ENCODE measurements around the gene MAST4. TPM values are rescaled to one million over a fixed set of nuclear protein-coding genes. Genes with fewer than 3 reads are reported as not detected.

The MAST4 gene
- total RNA-seq, 1 donor from 2014 or later = 17.2 TPM

- no peak overlapping the region for H3K4me3 Mint-ChIP-seq
- no peaks in the 10 kb centered on the region for H3K36me3 Mint-ChIP-seq (ENCODE audit: low read depth)
- intact Hi-C loops (cut with micrococcal nuclease) = no loop called here
- DNase-seq (no peak), ATAC-seq (ENCODE audit: low read depth) (no peak)
- ChIA-PET POLR2A (no interaction called here), CTCF (no interaction called here)
- TF ChIP-seq, protein P1, sequence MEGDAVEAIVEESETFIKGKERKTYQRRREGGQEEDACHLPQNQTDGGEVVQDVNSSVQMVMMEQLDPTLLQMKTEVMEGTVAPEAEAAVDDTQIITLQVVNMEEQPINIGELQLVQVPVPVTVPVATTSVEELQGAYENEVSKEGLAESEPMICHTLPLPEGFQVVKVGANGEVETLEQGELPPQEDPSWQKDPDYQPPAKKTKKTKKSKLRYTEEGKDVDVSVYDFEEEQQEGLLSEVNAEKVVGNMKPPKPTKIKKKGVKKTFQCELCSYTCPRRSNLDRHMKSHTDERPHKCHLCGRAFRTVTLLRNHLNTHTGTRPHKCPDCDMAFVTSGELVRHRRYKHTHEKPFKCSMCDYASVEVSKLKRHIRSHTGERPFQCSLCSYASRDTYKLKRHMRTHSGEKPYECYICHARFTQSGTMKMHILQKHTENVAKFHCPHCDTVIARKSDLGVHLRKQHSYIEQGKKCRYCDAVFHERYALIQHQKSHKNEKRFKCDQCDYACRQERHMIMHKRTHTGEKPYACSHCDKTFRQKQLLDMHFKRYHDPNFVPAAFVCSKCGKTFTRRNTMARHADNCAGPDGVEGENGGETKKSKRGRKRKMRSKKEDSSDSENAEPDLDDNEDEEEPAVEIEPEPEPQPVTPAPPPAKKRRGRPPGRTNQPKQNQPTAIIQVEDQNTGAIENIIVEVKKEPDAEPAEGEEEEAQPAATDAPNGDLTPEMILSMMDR (IDR thresholded peaks at IDR 0.05) = no peak
- no peaks in the 10 kb centered on the region for H3K4me1 Mint-ChIP-seq
- H3K9me3 Mint-ChIP-seq = no peaks in the 10 kb centered on the region
- H3K27ac Mint-ChIP-seq = no peak overlapping the region
- no peaks in the 10 kb centered on the region for H3K27me3 Mint-ChIP-seq
Measured at GRCh38 chr5:67021031-67021430, 424.8 kb downstream of the MAST4 start.

GRCh38 chr5:67021521-67021920 lies 425.3 kb downstream of the MAST4 start:
- H3K4me3 Mint-ChIP-seq = no peak overlapping the region
- TF ChIP-seq, protein P1 (IDR thresholded peaks at IDR 0.05) = no peak
- intact Hi-C loops (cut with micrococcal nuclease) = no loop called here
- CTCF ChIA-PET = no interaction called here
- H3K36me3 Mint-ChIP-seq (ENCODE audit: low read depth) = no peaks in the 10 kb centered on the region
- H3K27ac Mint-ChIP-seq = no peak overlapping the region
- DNase-seq (no peak), ATAC-seq (ENCODE audit: low read depth) (no peak)
- H3K27me3 Mint-ChIP-seq = no peaks in the 10 kb centered on the region
- H3K9me3 Mint-ChIP-seq = no peaks in the 10 kb centered on the region
- POLR2A ChIA-PET = no interaction called here
- H3K4me1 Mint-ChIP-seq = no peaks in the 10 kb centered on the region

DNA sequence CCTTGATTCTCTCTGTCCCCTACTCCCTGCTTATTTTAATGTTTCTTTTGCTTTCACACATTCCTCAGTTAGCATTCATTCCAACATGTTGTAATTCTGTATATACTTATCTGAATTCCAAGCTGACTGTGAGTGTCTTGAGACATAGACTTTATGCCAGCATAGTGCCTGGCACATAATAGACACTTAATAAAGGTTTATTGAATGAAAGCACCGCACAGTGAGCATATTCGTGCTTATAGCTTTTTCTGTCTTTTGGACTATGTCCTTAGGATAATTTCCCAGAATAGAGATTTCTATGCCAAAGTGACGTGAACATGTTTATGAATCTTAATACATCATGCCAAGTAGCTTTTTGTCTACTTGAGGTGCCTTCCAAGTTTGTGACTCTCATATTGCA lies 425.8 kb downstream of the MAST4 start:
- Mint-ChIP-seq H3K4me3 (no peak overlapping the region), H3K36me3 (ENCODE audit: low read depth) (no peaks in the 10 kb centered on the region), H3K27ac (no peak overlapping the region), H3K9me3 (no peaks in the 10 kb centered on the region), H3K4me1 (no peaks in the 10 kb centered on the region), H3K27me3 (no peaks in the 10 kb centered on the region)
- ChIA-PET CTCF (no interaction called here), POLR2A (no interaction called here)
- no peak for ATAC-seq (ENCODE audit: low read depth)
- TF ChIP-seq, protein P1 (IDR thresholded peaks at IDR 0.05) = no peak
- no peak for DNase-seq
- intact Hi-C loops (cut with micrococcal nuclease) = no loop called here

DNA sequence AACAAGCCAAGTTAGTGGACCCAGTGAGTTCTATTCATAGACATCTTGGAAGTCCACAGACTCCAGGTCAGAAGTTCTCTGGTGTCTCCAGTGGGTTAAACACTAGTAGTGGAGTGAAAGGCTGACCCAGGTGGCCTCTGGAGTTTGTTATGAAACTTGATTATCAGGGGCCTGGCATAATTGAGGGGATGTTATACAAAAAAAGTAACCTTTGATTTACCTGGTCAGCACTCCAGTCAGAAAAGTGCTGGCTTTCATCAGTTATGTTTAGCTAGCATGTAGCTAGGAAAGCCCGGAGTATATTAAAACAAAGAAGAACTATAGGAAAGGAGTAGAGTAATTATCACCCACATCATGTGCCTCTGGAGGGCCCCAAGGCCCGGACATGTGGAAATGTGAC lies 429.3 kb downstream of the MAST4 start:
- Mint-ChIP-seq H3K4me1 (no peaks in the 10 kb centered on the region), H3K36me3 (ENCODE audit: low read depth) (no peaks in the 10 kb centered on the region), H3K27ac (no peak overlapping the region), H3K4me3 (no peak overlapping the region), H3K9me3 (no peaks in the 10 kb centered on the region), H3K27me3 (no peaks in the 10 kb centered on the region)
- ChIA-PET CTCF (no interaction called here), POLR2A (no interaction called here)
- TF ChIP-seq, protein P1 (IDR thresholded peaks at IDR 0.05) = no peak
- no peak for ATAC-seq (ENCODE audit: low read depth)
- intact Hi-C loops (cut with micrococcal nuclease) = no loop called here
- DNase-seq = no peak

DNA sequence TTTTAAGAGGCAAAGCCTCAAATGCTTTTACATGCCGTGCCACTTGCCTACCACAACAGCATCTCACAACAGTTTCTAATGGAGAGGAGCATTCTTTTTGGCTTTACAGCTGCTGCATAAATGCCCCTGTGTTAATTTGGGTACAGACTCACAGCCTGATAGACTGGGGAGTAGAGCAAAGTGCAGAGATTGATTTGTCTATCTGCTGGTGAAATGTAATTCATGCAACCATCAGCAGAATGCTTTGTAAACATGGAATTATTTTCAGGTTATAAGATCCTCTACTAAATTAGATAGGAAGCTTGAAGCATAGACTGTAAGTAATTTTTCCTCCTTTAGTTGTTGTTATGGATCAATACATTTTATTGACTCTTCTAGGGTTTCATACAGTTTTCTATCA lies 430.1 kb downstream of the MAST4 start:
- Mint-ChIP-seq H3K27me3 (no peaks in the 10 kb centered on the region), H3K4me3 (no peak overlapping the region), H3K4me1 (no peaks in the 10 kb centered on the region), H3K27ac (no peak overlapping the region), H3K36me3 (ENCODE audit: low read depth) (no peaks in the 10 kb centered on the region), H3K9me3 (no peaks in the 10 kb centered on the region)
- ChIA-PET CTCF (no interaction called here), POLR2A (no interaction called here)
- DNase-seq = no peak
- intact Hi-C loops (cut with micrococcal nuclease) = no loop called here
- TF ChIP-seq, protein P1 (IDR thresholded peaks at IDR 0.05) = no peak
- no peak for ATAC-seq (ENCODE audit: low read depth)

Measured in activated B cell treated with CpG ODN at 0.5 μM for 24 hours (primary cell).